Type B pancreatic cell (in vitro differentiated cells): ENCODE data around the gene LDLRAD4. TPM values are rescaled to one million over a fixed set of nuclear protein-coding genes. Genes with fewer than 3 reads are reported as not detected.

Source experiments
- DNase-seq: peaks from one replicate; pipeline ENCODE4 v3.0.0; 2021; ENCODE audit warnings: mixed read lengths; ENCODE audit not compliant: unreplicated experiment; ENCODE audit errors: extremely low spot score
- H3K27ac Mint-ChIP-seq: 2 replicates; pipeline ENCODE4 v1.8.0; 2021; ENCODE audit warnings: mild to moderate bottlenecking, mixed read lengths
- H3K27me3 Mint-ChIP-seq: 2 replicates; pipeline ENCODE4 v1.8.0; 2021; ENCODE audit warnings: mixed read lengths
- H3K36me3 Mint-ChIP-seq: 2 replicates; pipeline ENCODE4 v1.8.0; 2021; ENCODE audit warnings: mixed read lengths
- H3K4me1 Mint-ChIP-seq: one replicate; pipeline ENCODE4 v1.8.0; 2021; ENCODE audit warnings: mixed read lengths; ENCODE audit not compliant: unreplicated experiment
- H3K4me3 Mint-ChIP-seq: 2 replicates; pipeline ENCODE4 v1.8.0; 2021; ENCODE audit warnings: mild to moderate bottlenecking, mixed read lengths
- H3K9me3 Mint-ChIP-seq: 2 replicates; pipeline ENCODE4 v1.8.0; 2021; ENCODE audit warnings: mixed read lengths
- total RNA-seq: library from RNA; stranded (reverse); gene quantifications from 2 replicates; pipeline ENCODE4 v1.2.1, GENCODE V29; 2021; ENCODE audit warnings: low replicate concordance
- TF ChIP-seq, protein P1 (sequence below): fragments of 200-600 bp; sonication (generic); conservative IDR thresholded peaks from 2 replicates; pipeline ENCODE4 v1.5.0; 2021; ENCODE audit warnings: antibody characterized with exemption, mild to moderate bottlenecking

The LDLRAD4 gene
- total RNA-seq, 1 donor from 2014 or later, result 2.4 TPM

DNA sequence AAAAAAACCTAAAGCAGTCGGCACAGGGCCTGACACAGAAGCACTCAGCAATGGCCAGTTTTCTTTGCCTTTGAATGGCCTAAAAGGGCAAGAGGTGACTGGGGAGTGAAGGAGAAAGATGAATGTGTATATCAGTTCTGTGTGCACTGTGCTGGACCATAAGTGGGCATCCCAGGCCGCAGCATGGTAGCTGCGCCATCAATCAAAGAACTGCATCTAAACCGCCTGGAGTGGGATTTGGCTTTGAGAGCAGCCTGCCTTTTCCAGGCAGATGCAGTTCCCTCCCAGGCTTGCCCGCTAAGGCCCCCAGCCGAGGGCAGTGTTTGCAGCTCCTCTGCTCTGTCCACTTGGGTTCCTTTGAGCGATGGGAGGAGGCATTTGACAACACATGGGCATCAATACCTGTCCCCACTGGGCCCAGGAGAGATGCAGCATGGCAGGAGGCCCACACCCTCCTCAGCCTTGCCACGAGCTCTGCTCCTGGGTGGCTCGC, 363.7 kb downstream of the LDLRAD4 start:
- DNase-seq, result no peak
- TF ChIP-seq, protein P1, sequence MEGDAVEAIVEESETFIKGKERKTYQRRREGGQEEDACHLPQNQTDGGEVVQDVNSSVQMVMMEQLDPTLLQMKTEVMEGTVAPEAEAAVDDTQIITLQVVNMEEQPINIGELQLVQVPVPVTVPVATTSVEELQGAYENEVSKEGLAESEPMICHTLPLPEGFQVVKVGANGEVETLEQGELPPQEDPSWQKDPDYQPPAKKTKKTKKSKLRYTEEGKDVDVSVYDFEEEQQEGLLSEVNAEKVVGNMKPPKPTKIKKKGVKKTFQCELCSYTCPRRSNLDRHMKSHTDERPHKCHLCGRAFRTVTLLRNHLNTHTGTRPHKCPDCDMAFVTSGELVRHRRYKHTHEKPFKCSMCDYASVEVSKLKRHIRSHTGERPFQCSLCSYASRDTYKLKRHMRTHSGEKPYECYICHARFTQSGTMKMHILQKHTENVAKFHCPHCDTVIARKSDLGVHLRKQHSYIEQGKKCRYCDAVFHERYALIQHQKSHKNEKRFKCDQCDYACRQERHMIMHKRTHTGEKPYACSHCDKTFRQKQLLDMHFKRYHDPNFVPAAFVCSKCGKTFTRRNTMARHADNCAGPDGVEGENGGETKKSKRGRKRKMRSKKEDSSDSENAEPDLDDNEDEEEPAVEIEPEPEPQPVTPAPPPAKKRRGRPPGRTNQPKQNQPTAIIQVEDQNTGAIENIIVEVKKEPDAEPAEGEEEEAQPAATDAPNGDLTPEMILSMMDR, result no peak

DNA sequence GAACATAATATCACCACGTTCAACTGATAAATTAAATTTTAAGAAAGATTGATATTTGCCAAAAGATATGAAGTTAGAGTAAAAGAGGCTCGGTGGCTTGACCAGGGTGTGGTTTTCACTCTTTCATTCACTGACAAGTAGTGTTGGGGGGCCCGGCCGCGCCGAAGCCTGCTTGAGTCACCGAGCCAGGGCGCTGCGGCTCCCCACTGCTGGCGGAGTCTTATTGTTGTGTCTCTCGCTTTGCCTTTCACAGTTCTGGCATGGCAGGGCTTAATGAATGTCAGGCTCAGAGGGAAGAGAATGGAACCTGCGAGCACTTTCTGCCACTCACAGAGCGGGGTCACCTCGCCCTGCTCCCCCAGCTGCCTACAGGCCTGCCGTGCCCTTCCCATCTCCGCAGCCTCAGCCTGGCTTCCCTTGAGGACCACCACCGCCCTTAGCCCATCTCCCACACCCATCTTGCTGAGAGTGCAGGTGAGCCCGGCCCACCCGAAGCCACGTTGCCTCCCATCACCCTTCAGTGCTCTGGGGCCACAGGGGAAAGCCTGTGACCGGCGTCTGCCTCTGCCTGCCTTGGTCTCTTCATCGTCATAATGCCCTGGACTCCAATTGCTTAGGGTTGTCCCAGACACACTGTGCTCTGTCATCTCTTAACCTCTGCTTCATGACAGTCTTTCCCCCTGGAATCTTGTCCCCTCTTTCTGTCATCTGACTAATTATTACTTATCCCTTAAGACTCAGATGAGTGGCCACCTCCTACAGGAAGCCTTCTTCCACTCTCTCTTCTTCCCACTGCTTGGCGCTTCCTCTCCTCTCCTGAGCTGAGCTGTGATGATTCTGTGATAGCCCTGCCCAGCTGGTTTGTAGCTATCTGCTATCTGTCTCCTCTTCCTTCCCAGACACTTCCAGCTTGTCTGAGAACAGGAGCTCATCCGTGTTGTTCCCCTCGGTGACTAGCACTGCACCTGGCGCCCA, 365.3 kb downstream of the LDLRAD4 start:
- TF ChIP-seq, protein P1, result no peak
- Mint-ChIP-seq H3K27me3 (no peaks in the 10 kb centered on the region), H3K9me3 (no peaks in the 10 kb centered on the region), H3K4me3 (no peak overlapping the region), H3K4me1 (peaks cover 6% of the 10 kb centered on the region), H3K36me3 (no peaks in the 10 kb centered on the region), H3K27ac (no peak overlapping the region)
- DNase-seq, result no peak

More for the DNA sequence above, 363.7 kb downstream of the LDLRAD4 start:
- Mint-ChIP-seq H3K4me1 (peaks cover 6% of the 10 kb centered on the region), H3K4me3 (no peak overlapping the region), H3K27ac (no peak overlapping the region), H3K9me3 (no peaks in the 10 kb centered on the region), H3K36me3 (no peaks in the 10 kb centered on the region), H3K27me3 (peaks cover 3% of the 10 kb centered on the region)

DNA sequence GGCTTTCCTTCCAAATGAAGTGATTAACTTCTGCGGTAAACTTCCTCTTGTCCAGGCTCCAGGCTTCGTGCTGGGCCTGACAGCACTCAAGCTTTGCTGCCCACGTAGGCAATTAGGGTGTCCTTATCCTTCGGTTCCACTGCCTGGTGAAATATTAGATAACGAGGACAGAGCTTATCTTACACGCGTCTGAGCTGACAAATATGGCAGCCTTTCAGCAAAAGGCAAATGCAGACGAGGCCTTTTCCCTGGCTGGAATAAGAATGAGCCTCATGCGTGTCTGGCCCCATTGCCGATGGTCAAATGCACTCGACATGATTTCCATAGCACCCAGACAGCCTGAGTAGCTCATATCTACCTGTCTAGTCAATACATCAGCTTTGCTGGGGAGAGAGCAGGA, 366.3 kb downstream of the LDLRAD4 start:
- no peaks in the 10 kb centered on the region for H3K9me3 Mint-ChIP-seq

DNA sequence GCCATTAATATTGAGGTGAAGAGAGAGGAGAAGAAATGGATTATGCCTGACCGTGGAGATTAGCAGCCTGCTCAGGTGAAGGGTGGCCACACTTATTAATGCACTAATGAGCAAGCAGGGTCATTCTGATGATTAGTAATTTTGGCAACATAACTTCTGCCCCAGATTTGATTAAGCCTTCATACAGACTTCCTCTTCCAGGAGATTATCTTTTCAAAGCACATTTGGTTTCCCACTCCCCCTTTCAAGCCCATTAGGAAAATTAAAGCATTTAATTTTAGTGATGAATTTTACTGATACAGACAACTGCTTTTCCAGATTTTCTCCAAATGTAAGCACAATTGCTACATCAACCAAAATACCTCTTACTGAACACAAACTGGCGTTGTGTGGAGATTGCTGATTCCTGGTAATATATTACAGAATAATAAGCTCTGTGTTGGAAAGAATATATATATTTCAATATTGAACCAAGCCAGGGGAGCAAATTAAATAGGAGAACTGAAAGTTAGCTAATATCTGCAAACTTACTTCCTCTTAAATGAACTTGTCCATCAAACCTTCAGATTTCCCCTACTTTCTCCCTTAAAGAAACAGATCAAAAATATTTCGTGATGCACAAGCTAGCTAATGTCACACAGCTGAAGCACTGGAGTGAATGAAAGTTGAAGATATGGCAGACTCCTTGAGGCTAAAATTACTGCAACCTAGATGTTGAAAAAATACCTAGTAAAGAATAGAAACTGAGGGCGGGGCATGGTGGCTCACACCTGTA, 367.0 kb downstream of the LDLRAD4 start:
- H3K4me1 Mint-ChIP-seq, result no peaks in the 10 kb centered on the region
- TF ChIP-seq, protein P1, result no peak
- no peaks in the 10 kb centered on the region for H3K36me3 Mint-ChIP-seq
- no peak overlapping the region for H3K4me3 Mint-ChIP-seq
- H3K9me3 Mint-ChIP-seq, result no peaks in the 10 kb centered on the region
- no peak for DNase-seq
- H3K27me3 Mint-ChIP-seq, result no peaks in the 10 kb centered on the region
- no peak overlapping the region for H3K27ac Mint-ChIP-seq

More for the DNA sequence above, 366.3 kb downstream of the LDLRAD4 start:
- Mint-ChIP-seq H3K4me3 (no peak overlapping the region), H3K4me1 (peaks cover 2% of the 10 kb centered on the region), H3K27me3 (no peaks in the 10 kb centered on the region), H3K27ac (no peak overlapping the region), H3K36me3 (no peaks in the 10 kb centered on the region)
- no peak for DNase-seq
- TF ChIP-seq, protein P1, result no peak

DNA sequence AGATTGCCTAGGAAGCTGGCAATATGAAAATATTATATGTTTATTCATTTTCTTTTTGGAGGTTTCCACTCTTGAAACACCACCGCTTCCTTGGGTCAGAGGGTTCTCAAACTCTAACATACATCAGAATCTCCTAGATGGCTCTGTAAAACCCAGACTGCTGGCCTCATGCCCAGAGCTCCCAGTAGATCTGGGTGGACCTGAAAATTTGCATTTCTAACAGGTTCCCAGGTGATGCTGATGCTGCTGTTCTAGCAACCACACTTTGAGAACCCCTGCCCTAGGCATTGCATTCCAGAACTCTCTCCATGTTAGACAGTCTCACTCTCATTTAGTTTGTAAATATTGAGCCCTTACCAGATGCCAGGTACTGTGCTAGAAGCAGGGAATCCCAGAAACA, 368.4 kb downstream of the LDLRAD4 start:
- TF ChIP-seq, protein P1, result no peak
- Mint-ChIP-seq H3K36me3 (no peaks in the 10 kb centered on the region), H3K4me1 (no peaks in the 10 kb centered on the region), H3K4me3 (no peak overlapping the region), H3K27ac (no peak overlapping the region), H3K9me3 (no peaks in the 10 kb centered on the region), H3K27me3 (no peaks in the 10 kb centered on the region)
- DNase-seq, result no peak
